Psoas muscle (tissue), 8 donors: ENCODE measurements around the gene GATB. TPM values are rescaled to one million over a fixed set of nuclear protein-coding genes. Genes with fewer than 3 reads are reported as not detected.

Source experiments
- ATAC-seq, 4 donors: fragments of 200-7000 bp; cut with Tn5 transposase; one replicate each; pipeline ENCODE4 v1.9.1; 2020; ENCODE audit warnings: moderate library complexity in 3 of 4, mild to moderate bottlenecking in 2 of 4
- DNase-seq, 2 donors: peaks; one replicate each; pipeline ENCODE4 v3.0.0-alpha.2; 2020
- H3K27ac ChIP-seq: fragments of 200-600 bp; one replicate; pipeline ENCODE4 v1.8.0; 2022
- H3K27me3 ChIP-seq, 3 donors: fragments of 200-600 bp in 1 of 3; one replicate each; pipeline versions ENCODE4 v1.6.1 to v1.8.0; 2013 to 2022; ENCODE audit warnings: low read length in 2 of 3, mild to moderate bottlenecking in 2 of 3, moderate library complexity in 1 of 3; ENCODE audit not compliant: insufficient read depth in 3 of 3
- H3K36me3 ChIP-seq, 2 donors: fragments of 200-600 bp in 1 of 2; one replicate each; pipeline versions ENCODE4 v1.6.1 to v1.8.0; 2013 to 2022; ENCODE audit warnings: low read depth in 1 of 2, mild to moderate bottlenecking in 1 of 2, moderate library complexity in 1 of 2; ENCODE audit not compliant: insufficient read depth in 1 of 2
- H3K4me1 ChIP-seq: fragments of 200-600 bp; one replicate; pipeline ENCODE4 v1.8.0; 2022
- H3K4me3 ChIP-seq: fragments of 200-600 bp; one replicate; pipeline ENCODE4 v1.8.0; 2022; ENCODE audit warnings: mild to moderate bottlenecking
- H3K9me3 ChIP-seq: fragments of 200-600 bp; one replicate; pipeline ENCODE4 v1.8.0; 2022
- CTCF ChIP-seq: fragments of 200-600 bp; IDR thresholded peaks from one replicate; pipeline ENCODE4 v1.8.0; 2022; ENCODE audit warnings: antibody characterized with exemption
- WGBS, 3 donors: extraction: QIAGEN DNeasy Blood & Tissue Kit; methylation state at CpG; one replicate each; pipeline versions ENCODE4 v1.1.6 to v1.1.7; 2013; 5-methylcytosine and 5-hydroxymethylcytosine counted together
- intact Hi-C, 2 donors: fragments of 100-400 bp; cut with DNase I; formaldehyde crosslinking; loops; one replicate each; pipeline versions ENCODE4 v1.11.0 to v1.14.2; 2022
- polyA plus RNA-seq, 3 donors: library from polyadenylated mRNA; stranded (reverse); fragments of 200-250 nt; gene quantifications; one replicate each; pipeline ENCODE4 v1.2.3, GENCODE V29; 2013
- total RNA-seq, 4 donors: library from RNA; stranded (reverse); fragmentation: NEBNext Ultra II Directional in 2 of 4; extraction: Animal tissue kit (Norgen Biotek cat#: 25700) in 2 of 4; gene quantifications; one replicate each; pipeline versions ENCODE4 v1.2.1 to v1.2.4, GENCODE V29; 2021 to 2023
- donor health status: healthy with polysubstance abuse.
- donor health status: DM: no; HTN: no; CAD: no; lungs with moderate emphysema.
- donor health status: Bipolar disorder and iron deficiency.
- donor health status: healthy.
- donor health status: DM: yes; HTN: yes; CAD: no.
- donor health status: DM: no; HTN: no; CAD: no.
- donor health status: DM: no; HTN: no; CAD: no.
- donor health status: DM: yes; HTN: yes; CAD: no.

GATB gene
- total and polyA plus RNA-seq, 7 donors: 22.8 to 36.6 (median 28.3) TPM

- DNase-seq: no peak
- Histone ChIP-seq H3K36me3 (no peaks in the 10 kb centered on the region), H3K4me3 (no peak overlapping the region), H3K27me3 (no peaks in the 10 kb centered on the region), H3K4me1 (peaks cover 89% of the 10 kb centered on the region), H3K27ac (peak overlapping the region; percentile 86), H3K9me3 (no peaks in the 10 kb centered on the region)
- TF ChIP-seq CTCF: no peak
- intact Hi-C loops: loop anchor here (2.0 to 5.0 kb wide), 2 partner anchors 34 to 50 kb away; no protein-coding TSS in a partner anchor
- WGBS, 3 donors: 55 to 70% (median 67%) methylated on average over 4 of the region's 4 CpGs
- ATAC-seq: no peak
Observed at GRCh38 chr4:151690876-151691275, 69.9 kb downstream of the GATB start.

- ATAC-seq (no peak), DNase-seq (no peak)
- H3K9me3 ChIP-seq: no peaks in the 10 kb centered on the region
- no peak overlapping the region for H3K4me3 ChIP-seq
- peaks cover 90% of the 10 kb centered on the region for H3K4me1 ChIP-seq
- H3K27me3 ChIP-seq: no peaks in the 10 kb centered on the region
- intact Hi-C loops: loop anchor here (2.0 to 5.0 kb wide), 2 partner anchors 33 to 50 kb away; no protein-coding TSS in a partner anchor
- 52 to 53% (median 53%) methylated on average over 4 of the region's 4 CpGs for WGBS, 3 donors
- TF ChIP-seq CTCF: no peak
- no peaks in the 10 kb centered on the region for H3K36me3 ChIP-seq
- no peak overlapping the region for H3K27ac ChIP-seq
Observed at GRCh38 chr4:151690164-151690870, 70.5 kb downstream of the GATB start.

GRCh38 chr4:151689211-151689991 lies 71.4 kb downstream of the GATB start:
- DNase-seq (no peak), ATAC-seq (no peak)
- Histone ChIP-seq H3K4me3 (no peak overlapping the region), H3K27ac (peak overlapping the region; percentile 43), H3K9me3 (no peaks in the 10 kb centered on the region), H3K27me3 (no peaks in the 10 kb centered on the region), H3K36me3 (no peaks in the 10 kb centered on the region), H3K4me1 (peaks cover 87% of the 10 kb centered on the region)
- intact Hi-C loops: no loop called here
- no peak for TF ChIP-seq CTCF
- WGBS, 3 donors: 80 to 88% (median 81%) methylated on average over 10 of the region's 10 CpGs

- H3K4me1 ChIP-seq: peaks cover 80% of the 10 kb centered on the region
Observed at GRCh38 chr4:151688785-151689043, 72.1 kb downstream of the GATB start.

More at GRCh38 chr4:151688785-151689043, 72.1 kb downstream of the GATB start:
- no peaks in the 10 kb centered on the region for H3K27me3 ChIP-seq
- H3K27ac ChIP-seq: peak overlapping the region; percentile 43
- intact Hi-C loops: no loop called here
- no peak for TF ChIP-seq CTCF
- ATAC-seq (no peak), DNase-seq (no peak)
- no peaks in the 10 kb centered on the region for H3K9me3 ChIP-seq
- H3K4me3 ChIP-seq: no peak overlapping the region
- no peaks in the 10 kb centered on the region for H3K36me3 ChIP-seq
